Hepatic stellate cell (primary cell): ENCODE measurements around the gene ADAMTS16.
"Not testable (repeated sequence)": the region's sequence is repeated elsewhere in the genome, so short reads cannot be mapped to it uniquely, and the experiment has no call there.

ENCODE experiments used
- DNase-seq: peaks from one replicate; pipeline ENCODE4 v3.0.0; 2011; ENCODE audit warnings: low spot score

The ADAMTS16 gene, protein sequence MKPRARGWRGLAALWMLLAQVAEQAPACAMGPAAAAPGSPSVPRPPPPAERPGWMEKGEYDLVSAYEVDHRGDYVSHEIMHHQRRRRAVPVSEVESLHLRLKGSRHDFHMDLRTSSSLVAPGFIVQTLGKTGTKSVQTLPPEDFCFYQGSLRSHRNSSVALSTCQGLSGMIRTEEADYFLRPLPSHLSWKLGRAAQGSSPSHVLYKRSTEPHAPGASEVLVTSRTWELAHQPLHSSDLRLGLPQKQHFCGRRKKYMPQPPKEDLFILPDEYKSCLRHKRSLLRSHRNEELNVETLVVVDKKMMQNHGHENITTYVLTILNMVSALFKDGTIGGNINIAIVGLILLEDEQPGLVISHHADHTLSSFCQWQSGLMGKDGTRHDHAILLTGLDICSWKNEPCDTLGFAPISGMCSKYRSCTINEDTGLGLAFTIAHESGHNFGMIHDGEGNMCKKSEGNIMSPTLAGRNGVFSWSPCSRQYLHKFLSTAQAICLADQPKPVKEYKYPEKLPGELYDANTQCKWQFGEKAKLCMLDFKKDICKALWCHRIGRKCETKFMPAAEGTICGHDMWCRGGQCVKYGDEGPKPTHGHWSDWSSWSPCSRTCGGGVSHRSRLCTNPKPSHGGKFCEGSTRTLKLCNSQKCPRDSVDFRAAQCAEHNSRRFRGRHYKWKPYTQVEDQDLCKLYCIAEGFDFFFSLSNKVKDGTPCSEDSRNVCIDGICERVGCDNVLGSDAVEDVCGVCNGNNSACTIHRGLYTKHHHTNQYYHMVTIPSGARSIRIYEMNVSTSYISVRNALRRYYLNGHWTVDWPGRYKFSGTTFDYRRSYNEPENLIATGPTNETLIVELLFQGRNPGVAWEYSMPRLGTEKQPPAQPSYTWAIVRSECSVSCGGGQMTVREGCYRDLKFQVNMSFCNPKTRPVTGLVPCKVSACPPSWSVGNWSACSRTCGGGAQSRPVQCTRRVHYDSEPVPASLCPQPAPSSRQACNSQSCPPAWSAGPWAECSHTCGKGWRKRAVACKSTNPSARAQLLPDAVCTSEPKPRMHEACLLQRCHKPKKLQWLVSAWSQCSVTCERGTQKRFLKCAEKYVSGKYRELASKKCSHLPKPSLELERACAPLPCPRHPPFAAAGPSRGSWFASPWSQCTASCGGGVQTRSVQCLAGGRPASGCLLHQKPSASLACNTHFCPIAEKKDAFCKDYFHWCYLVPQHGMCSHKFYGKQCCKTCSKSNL

DNA sequence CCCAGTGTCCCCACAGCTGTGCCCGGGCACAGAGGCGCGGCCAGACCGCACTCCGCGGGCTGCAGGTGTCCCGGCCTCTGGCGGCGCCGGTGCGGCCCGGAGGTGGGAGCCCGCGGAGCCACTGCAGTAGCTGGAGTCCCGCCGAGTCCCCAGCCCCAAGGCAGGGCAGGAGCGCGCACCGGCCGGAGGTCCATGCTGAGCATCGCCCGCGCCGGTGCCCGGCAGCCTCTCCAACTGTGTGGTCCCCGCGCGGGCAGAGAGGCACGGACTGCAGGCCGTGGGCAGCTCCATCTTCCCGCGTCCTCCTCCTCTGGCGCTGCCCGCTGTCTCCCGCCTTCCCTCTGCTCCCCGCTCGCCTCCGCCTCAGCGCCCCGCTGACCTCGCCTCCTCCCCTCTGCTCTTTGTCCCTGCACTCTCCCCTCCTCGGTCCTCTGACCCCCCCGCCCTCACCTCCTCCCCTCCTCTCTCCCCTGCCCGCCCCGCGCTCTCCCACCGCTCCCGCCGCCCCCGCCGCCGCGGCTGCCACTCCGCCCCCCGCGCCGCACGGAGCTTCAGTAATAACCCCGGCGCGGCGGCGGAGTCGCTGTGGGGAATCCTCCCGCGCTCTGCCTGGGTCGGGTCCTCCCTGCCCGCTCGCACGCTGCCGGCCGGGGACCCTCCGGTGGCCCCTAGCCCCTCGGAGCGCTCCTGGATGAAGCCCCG is at the start of gene ADAMTS16:
TSS of gene ADAMTS16 (plus strand) at position 554 of the 702 bp plus-strand sequence. CDS start at position 692, 138 bp downstream.
- no peak for DNase-seq

DNA sequence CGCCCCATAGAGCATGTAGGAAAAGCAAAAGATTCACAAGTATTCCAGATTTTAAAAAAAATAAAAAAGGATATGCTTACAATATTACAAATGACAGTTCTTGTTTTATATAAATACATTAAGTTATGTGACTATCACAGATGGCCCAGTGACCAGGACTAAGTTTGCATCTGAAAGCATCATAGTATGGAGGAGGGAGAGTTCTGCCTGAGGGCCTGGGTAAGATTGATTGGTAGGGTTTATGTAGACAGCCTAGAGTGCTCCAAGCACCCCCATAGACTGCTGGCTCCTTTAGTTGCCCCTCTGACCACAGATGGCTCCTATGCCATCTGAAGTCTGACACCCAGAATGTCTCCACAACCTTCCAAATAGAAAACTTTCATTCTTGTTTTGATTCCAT is 48.0 kb upstream of the ADAMTS16 start:
- DNase-seq = no peak

- no peak for DNase-seq
These were observed 39.5 kb upstream of the ADAMTS16 start for GRCh38 chr5:5100635-5101034.

GRCh38 chr5:5101676-5102075 is 38.5 kb upstream of the ADAMTS16 start:
- no peak for DNase-seq

DNA sequence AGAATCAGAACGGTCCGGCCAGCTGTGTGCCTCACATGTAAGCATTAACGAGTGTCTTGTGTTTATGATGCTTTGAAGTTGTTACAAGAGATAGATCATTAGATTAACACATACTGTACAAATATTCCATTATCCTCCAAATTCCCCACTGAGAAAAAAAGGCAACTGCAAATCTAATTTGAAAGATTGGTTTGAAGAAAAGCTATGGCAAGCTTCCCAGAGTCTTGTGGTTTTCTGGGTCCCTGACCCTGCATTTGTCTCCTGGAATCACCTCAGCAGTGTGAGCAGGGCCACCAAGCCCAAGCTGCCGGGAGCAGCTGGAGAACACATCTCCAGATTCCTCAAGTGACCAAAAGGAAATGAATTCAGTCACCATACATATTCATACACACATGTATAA is 36.9 kb upstream of the ADAMTS16 start:
- DNase-seq = no peak

GRCh38 chr5:5104550-5104949 is 35.6 kb upstream of the ADAMTS16 start:
- no peak for DNase-seq

DNA sequence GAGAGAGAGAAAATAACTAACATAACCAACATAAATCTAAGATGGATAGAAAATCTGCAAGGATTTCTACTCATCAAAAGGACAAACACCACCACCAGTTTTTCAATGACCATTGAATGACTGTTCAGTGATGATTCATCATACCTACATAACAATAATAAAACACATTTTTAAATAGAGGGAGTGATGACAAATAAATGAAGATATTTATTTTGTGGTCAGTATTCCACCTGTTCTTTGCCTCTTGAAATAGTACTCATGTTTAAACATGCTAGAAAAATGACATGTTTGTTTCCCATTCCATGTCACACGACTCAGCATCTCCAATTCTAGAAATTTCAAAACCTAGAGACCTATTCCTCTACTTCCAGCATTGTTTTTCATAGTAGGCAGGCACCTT is 34.6 kb upstream of the ADAMTS16 start:
- DNase-seq = no peak

GRCh38 chr5:5116956-5117355 is 23.2 kb upstream of the ADAMTS16 start:
- no peak for DNase-seq

DNA sequence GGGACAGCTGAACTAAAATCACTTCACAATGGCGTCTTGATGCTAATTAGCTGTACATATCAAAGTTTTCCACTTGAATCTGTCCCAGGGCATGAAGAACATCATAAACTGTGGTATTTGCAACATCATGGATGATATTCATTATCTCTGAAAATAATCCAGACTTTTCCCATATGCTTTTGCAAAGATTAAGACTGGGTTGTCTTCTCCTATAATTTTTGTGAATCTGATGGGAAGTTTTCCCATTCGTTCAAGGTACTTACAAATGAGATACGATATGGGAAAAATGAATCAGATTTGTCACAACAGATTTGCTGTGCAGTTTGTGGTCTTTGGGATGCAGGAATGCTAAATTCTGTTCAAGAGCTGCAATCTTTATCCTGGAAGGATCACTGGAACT is 17.4 kb upstream of the ADAMTS16 start:
- no peak for DNase-seq

GRCh38 chr5:5124231-5124630 is 15.9 kb upstream of the ADAMTS16 start:
- no peak for DNase-seq

GRCh38 chr5:5126444-5126843 is 13.7 kb upstream of the ADAMTS16 start:
- no peak for DNase-seq

GRCh38 chr5:5128766-5129165 is 11.4 kb upstream of the ADAMTS16 start:
- no peak for DNase-seq

- no peak for DNase-seq
These were observed 7.9 kb upstream of the ADAMTS16 start for GRCh38 chr5:5132234-5132633.

DNA sequence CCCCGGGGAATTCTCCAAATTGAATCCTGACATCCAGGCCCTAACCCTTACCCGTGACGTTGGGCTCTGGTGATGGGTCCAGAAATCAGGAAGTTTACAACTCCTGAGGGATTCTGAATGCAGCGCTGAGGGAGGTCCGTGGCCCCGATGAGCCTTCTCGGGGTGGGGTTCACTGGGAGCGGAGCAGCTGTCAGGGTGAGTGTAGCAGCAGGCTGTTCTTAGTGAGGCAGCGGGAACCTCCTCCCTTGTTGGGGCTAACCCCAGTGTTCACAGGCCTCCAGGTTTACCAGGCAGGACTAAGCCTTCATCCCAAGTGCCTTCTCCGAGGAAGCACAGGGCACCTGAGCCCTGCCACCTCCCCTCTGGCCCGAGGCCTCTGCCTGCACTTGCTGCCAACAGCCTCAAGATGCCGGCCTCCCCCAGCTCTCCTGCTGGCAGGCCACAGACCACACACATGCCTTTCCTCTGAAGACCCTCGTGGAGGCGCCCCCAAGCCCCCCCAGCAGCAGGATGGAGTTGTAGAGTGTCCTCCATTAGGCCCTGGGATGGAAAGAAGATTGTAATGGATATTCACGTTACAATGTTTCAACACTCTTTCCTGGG is 7.3 kb upstream of the ADAMTS16 start:
- no peak for DNase-seq

GRCh38 chr5:5134107-5134506 is 6.0 kb upstream of the ADAMTS16 start:
- no peak for DNase-seq

DNA sequence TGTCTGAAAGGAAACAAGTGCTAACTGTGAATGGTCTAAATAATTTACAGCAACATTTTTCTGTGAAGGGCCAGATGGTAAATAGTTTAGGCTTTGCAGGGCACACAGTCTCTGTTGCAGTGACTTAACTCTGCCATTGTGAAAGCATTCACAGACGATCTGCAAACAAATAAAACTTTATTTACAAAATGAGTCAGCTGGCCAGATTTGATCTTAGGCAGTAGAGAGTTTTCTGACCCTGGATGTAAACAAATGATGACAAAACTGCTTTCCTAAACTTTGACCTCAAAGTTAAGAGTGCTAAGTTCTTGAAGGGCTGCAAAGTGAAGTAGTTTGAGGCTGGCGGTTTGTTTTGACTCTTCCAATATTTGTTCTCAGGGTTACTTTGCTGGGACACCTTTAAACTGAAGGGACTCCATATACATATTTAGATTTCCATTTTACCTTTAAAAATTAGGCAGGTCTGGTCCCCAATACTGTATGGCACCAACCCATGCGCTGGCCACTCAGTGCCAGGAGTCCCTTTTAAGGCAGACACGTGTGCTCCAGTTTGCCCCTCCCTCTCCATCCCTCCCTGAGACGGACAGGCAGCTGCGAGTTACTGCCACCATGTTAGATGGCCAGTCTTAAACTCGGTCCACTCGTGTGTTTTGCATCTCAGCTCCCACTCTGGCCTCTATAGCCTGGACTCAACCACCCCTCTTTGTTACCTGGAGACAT is 4.0 kb upstream of the ADAMTS16 start:
- DNase-seq = no peak

GRCh38 chr5:5137851-5138250 is 2.3 kb upstream of the ADAMTS16 start:
- not testable (repeated sequence) for DNase-seq

DNA sequence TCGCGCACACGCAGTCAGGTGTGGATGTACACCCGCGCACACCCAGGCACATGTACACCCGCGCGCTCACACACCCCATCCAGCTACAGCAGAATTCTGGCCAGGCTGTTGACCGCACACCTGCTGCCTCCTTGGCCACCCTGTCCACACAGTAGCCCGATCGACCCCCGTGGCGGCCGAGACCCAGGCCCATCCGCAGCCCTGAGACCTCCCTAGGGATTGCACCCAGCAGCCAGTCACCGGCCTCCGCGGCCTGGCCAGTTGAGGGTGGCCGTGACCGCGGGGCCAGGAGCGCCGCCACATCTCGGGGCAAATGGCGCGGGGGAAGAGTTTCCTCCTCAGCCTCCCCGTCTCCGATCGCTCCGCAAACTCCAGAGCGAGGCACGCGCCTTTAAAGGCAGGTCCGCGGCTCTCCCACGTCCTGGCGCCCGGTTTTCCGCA is 774 bp upstream of the ADAMTS16 start:
- DNase-seq = no peak

DNA sequence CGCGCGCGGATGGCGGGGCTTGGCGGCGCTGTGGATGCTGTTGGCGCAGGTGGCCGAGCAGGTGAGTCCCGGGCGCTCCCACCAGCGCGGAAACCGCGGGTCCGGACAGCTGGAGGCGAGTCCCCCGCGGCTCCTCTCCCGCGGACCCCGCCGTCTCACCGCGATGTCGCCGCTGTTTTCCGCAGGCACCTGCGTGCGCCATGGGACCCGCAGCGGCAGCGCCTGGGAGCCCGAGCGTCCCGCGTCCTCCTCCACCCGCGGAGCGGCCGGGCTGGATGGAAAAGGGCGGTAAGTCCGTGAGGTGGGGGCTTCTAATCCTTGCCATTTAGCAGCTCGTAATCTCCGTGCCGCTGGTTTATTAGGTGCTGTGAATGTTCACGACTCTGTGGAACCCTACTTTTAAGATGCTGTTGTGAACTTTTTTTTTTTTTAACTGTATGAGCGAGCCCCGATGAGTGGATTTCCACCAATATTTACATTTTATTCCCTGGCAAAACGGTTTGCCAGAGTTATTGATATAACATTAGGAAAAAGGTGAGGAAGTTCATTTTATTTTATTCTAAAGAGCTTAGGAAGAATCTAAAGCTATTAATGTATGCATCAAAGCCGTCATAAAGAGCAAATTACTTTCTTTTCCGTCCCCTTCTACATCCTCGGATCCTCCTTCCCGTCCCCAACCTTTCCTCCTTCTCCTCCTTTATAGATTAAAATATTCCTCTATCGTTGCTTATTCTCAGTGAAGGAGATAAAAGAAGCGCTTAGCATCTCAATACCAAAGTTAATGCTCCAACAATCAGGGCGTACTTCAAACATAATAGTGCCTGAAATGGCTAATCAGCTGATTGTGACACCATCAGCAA is 579 bp downstream of the ADAMTS16 start:
- DNase-seq = no peak

- no peak for DNase-seq
These were observed 1.1 kb downstream of the ADAMTS16 start for GRCh38 chr5:5141339-5141599.
